Right cardiac atrium (tissue), 5 donors: Measurements from ENCODE around the gene CRTAC1. TPM values are rescaled to one million over a fixed set of nuclear protein-coding genes. Genes with fewer than 3 reads are reported as not detected.

Experiments
- ATAC-seq, 2 donors: fragments of 200-7000 bp; cut with Tn5 transposase; one replicate each; pipeline versions ENCODE4 v1.8.0 to v1.9.1; 2020; ENCODE audit warnings: moderate library complexity in 2 of 2, mild to moderate bottlenecking in 1 of 2
- DNase-seq, 3 donors: peaks; one replicate each; pipeline ENCODE4 v3.0.0-alpha.2; 2020
- H3K27ac ChIP-seq: one replicate; pipeline ENCODE4 v1.5.1; 2013; ENCODE audit warnings: mild to moderate bottlenecking, low read length, control low read depth, moderate library complexity
- H3K27me3 ChIP-seq: one replicate; pipeline ENCODE4 v1.6.1; 2013; ENCODE audit not compliant: control insufficient read depth, insufficient read depth
- H3K4me1 ChIP-seq: one replicate; pipeline ENCODE4 v1.6.1; 2013; ENCODE audit warnings: low read length; ENCODE audit not compliant: control insufficient read depth, insufficient read depth
- H3K4me3 ChIP-seq: one replicate; pipeline ENCODE4 v1.5.1; 2013; ENCODE audit warnings: low read length, control low read depth
- H3K9me3 ChIP-seq: one replicate; pipeline ENCODE4 v1.6.1; 2013; ENCODE audit warnings: low read length; ENCODE audit not compliant: control insufficient read depth
- WGBS: extraction: QIAGEN DNeasy Blood & Tissue Kit; methylation state at CpG from one replicate; pipeline ENCODE4 v1.1.7; 2013; 5-methylcytosine and 5-hydroxymethylcytosine counted together
- intact Hi-C, 4 donors: fragments of 100-400 bp; cut with DNase I; formaldehyde crosslinking; loops; one replicate each; pipeline versions ENCODE4 v1.11.0 to v1.14.0; 2022 to 2023
- polyA plus RNA-seq: library from polyadenylated mRNA; stranded (reverse); fragments of 200-250 nt; gene quantifications from one replicate; pipeline ENCODE4 v1.2.3, GENCODE V29; 2013
- total RNA-seq, 4 donors: library from RNA; stranded (reverse); fragmentation: NEBNext Ultra II Directional; extraction: Animal tissue kit (Norgen Biotek cat#: 25700); gene quantifications; one replicate each; pipeline ENCODE4 v1.2.1, GENCODE V29; 2021
- donor health status: healthy with polysubstance abuse.
- donor health status: DM: no; HTN: yes; CAD: no.
- donor health status: DM: no; HTN: no; CAD: no.
- donor health status: DM: no; HTN: yes; CAD: no; lungs with severe emphysema.
- donor health status: DM: yes; HTN: yes; CAD: no.

Gene CRTAC1
- total and polyA plus RNA-seq, 5 donors, result 7.3 to 38.2 (median 12.9) TPM

DNA sequence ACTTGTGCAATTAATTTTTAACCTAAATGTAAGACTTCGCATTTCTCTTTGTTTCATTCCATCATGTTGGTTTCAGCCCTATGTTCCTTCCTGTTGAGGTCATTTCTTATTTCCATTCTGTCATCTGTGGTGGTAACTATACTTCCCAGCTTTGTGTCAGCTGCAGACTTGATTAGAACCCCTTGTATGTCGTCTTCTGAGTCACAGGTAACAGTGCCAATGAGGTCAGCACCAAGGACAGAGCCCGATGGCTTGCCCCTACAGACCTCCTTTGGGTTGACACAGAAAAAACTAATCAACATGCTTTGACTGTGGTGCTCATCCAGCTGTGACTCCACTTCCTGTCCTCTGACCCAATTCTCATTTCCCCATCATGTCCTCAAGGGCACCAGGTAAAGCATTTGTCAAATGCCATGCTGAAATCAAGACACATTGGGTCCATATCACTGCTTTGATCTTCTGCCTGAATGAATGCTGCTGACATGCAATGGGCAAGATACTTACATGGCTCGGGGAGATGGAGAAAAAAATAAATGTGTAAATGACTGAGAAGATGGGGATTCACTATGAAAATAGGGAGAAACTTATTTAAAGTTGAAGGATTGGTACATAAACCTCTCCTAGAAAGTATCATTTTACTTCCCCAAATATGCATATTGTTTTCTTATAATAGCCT, 25.6 kb upstream of the CRTAC1 start:
- no peaks in the 10 kb centered on the region for H3K27me3 ChIP-seq
- no peak overlapping the region for H3K4me3 ChIP-seq
- ATAC-seq (no peak), DNase-seq (peak in 1 of 3 donors; percentile 40)
- no peaks in the 10 kb centered on the region for H3K9me3 ChIP-seq
- 43% methylated on average over 4 of the region's 4 CpGs for WGBS
- no peak overlapping the region for H3K27ac ChIP-seq
- no peaks in the 10 kb centered on the region for H3K4me1 ChIP-seq
- intact Hi-C loops, result no loop called here

DNA sequence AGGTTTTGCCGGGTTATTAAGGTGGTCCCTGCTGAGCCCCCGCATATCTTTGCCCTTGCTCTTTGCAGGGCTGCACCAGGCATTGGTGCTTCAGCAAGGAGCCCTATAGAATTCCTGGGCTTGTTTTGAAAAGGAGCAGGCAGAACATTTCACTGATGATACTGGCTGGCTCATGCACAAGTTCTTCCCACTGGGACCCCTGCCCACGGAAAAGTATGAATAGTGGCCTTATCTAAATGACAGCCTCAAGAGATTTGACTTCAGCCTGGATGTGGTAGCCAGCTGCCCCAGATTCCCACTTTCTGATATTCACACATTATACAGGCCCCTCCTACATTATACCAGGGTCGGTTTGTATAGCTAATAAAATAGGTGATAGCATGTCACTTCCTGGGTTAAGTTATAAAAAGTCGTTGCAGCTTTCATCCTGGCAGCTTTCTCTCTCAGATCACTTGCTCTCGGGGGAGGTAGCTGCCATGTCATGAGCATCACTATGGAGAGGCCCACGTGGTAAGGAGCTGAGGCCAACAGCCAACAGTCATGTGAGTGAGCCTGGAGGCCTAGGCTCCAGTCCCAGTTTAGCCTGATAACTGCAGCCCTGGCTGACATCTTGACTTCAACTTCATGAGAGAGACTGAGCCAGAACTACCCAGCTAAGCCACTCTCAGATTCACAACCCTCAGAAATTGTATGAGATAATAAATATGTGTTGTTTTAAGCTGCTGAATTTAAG, 16.8 kb upstream of the CRTAC1 start:
- peak overlapping the region; percentile 81 for H3K27ac ChIP-seq
- H3K4me3 ChIP-seq, result no peak overlapping the region
- H3K4me1 ChIP-seq, result peaks cover 3% of the 10 kb centered on the region
- ATAC-seq (peak; percentile 92 to 93), DNase-seq (peak; percentile 68 to 89 (median 87))
- no peaks in the 10 kb centered on the region for H3K9me3 ChIP-seq
- intact Hi-C loops, result loop anchor here in 2 of 4 donors (10.0 kb wide), 2 partner anchors 282 to 292 kb away; no protein-coding TSS in a partner anchor
- H3K27me3 ChIP-seq, result no peaks in the 10 kb centered on the region
- WGBS, result 25% methylated on average over 7 of the region's 7 CpGs

DNA sequence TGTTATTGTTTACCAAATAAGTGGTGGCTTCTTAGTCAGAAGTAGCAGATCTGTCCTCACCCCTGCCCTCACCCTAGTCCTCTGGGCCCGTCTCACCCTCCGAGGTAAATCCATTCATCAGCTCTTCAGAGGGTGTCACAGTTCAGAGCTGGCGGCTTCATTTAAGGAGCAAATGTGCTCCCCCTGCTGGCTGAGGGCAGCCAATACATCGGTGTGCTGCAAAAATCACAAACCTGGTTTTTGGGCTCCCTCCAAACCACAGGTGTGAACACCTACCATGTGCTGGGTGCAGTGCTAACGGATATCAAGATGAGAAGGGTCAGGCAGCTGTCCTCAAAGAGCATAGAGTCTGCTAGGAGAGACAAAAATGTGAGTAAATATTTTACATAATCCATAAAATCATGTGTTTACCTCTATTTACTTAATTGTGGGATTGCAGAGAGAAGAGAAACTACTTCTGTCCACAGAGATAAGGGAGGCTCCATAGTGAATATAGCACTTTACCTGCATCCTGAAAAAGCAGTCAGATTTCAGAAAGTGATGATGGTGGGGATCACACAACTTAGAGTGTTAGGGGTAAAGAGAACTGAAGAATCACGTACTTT, 15.5 kb upstream of the CRTAC1 start:
- Histone ChIP-seq H3K27me3 (no peaks in the 10 kb centered on the region), H3K4me3 (no peak overlapping the region), H3K9me3 (no peaks in the 10 kb centered on the region), H3K27ac (no peak overlapping the region), H3K4me1 (peaks cover 3% of the 10 kb centered on the region)
- 22% methylated on average over 6 of the region's 6 CpGs for WGBS
- ATAC-seq (peak; percentile 41 to 63), DNase-seq (peak; percentile 30 to 64 (median 61))
- intact Hi-C loops, result loop anchor here in 2 of 4 donors (10.0 kb wide), 2 partner anchors 281 to 291 kb away; no protein-coding TSS in a partner anchor

DNA sequence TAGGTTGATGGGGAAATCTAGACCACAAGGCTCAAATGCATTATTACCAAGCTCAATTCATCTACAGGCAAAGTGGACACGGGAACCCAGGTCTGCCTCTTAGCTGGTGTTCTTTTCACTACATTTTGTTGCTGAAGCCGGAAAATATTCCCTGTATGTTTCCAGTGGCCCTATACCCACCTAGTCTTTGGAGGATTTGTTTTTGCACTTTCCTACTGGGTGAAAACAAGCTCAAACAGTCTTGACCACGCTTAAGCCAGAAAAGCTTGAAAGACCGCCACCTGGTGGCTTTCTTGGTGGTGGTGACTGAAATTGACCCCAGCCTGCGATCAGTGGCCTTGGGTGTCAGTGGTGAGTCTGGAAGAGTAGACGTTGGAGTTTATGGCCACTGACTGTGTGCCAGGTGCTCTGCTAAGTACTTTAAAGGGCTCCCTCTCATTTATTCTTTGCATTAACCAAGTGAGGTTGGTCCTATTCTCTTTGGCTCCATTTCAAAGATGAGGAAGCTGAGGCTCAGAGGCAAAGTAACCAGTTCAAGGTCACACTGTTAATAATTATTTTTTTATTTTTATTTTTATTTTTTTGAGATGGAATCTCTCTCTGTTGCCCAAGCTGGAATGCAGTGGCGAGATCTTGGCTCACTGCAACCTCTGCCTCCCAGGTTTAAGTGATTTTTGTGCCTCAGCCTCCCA, 11.1 kb upstream of the CRTAC1 start:
- DNase-seq (peak; percentile 61 to 82 (median 78)), ATAC-seq (peak; percentile 40 to 62)
- Histone ChIP-seq H3K27me3 (no peaks in the 10 kb centered on the region), H3K27ac (no peak overlapping the region), H3K4me3 (no peak overlapping the region), H3K9me3 (no peaks in the 10 kb centered on the region), H3K4me1 (peaks cover 3% of the 10 kb centered on the region)
- intact Hi-C loops, result loop anchor here in 3 of 4 donors (2.0 to 10.0 kb wide), 5 partner anchors 119 to 287 kb away; no protein-coding TSS in a partner anchor
- WGBS, result 22% methylated on average over 7 of the region's 7 CpGs

DNA sequence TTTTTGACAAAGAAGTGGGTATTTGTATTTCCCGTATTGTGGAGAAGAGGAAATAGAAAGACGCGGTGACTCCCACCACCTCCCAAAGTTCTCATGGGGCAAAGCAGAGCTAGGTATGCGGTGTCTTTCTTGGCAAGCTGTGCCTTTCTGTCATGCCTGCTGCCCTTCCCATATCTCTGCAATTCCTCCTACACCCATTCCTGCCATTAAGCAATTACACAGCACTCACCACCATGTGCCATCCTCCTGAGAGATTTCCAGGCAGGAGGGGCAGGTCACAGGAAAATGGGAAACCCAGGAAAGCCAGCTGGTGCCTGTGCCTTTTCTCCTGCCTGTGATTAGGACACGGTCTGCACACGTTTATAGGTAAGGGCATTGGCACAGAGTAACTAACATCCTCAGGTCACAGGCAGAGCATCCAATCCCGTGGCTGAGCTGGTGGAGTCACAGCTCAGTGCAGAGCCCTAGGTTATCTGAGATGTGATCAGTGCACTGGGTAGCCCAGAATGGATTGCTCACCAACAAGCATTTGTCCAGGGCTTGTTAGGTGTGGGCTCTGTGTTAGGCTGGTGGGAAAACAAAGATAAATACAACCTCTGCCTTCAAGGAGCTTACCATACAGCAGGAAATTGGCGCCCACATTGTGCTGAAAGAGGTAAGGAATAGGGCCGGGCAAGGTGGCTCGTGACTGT, 9.4 kb upstream of the CRTAC1 start:
- intact Hi-C loops, result loop anchor here in 3 of 4 donors (2.0 to 10.0 kb wide), 5 partner anchors 118 to 285 kb away; no protein-coding TSS in a partner anchor
- Histone ChIP-seq H3K27ac (no peak overlapping the region), H3K9me3 (no peaks in the 10 kb centered on the region), H3K4me1 (peaks cover 3% of the 10 kb centered on the region), H3K4me3 (no peak overlapping the region), H3K27me3 (no peaks in the 10 kb centered on the region)
- DNase-seq (no peak), ATAC-seq (peak; percentile 48 to 49)
- WGBS, result 59% methylated on average over 10 of the region's 10 CpGs

DNA sequence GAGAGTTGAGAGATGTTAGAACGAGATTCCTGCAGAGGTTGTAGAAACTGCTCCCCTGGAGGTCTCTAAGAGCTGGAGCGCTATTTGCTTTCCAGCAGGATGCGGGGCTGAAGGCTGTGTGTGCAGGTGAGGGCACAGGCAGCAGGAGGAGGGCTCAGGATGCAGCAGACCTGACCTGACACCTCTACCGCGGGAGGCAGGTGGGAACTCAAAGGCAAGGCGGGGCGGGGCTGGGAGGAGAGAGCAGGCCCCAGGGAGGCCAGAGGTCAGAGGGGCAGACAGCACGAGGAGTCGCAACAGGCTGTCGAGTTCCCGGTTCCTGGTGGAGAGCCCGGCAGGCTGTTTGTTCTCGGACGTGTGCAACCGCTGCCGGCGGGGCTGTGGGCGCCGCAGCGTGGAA, 7.9 kb upstream of the CRTAC1 start:
- no peak for DNase-seq
- intact Hi-C loops, result no loop called here
- Histone ChIP-seq H3K9me3 (no peaks in the 10 kb centered on the region), H3K4me1 (no peaks in the 10 kb centered on the region), H3K4me3 (no peak overlapping the region), H3K27ac (no peak overlapping the region), H3K27me3 (no peaks in the 10 kb centered on the region)
- ATAC-seq, result no peak
- 19% methylated on average over 20 of the region's 20 CpGs for WGBS

DNA sequence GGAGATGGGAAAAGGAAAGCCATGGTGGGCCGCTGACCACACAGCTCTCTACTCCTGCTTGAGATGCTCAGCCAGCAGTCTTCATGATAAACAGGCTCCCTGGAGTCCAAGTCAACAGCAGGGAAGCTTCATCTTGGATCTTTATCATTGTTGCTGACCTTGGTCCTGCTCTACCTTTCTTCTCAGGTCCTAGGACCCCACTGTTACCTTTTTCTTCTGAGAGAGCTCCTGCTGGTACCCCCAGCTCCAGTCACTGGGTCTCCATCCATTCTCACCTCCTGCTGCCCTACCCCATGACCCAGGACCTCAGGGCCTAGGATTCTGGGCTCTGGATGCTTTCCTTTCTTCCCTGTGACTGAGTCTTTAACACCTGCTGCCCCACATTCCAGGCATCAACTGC, 5.2 kb upstream of the CRTAC1 start:
- intact Hi-C loops, result no loop called here
- DNase-seq (no peak), ATAC-seq (no peak)
- no peaks in the 10 kb centered on the region for H3K9me3 ChIP-seq
- WGBS, result 23% methylated on average over 1 of the region's 1 CpG
- H3K27ac ChIP-seq, result no peak overlapping the region
- H3K27me3 ChIP-seq, result no peaks in the 10 kb centered on the region
- H3K4me1 ChIP-seq, result no peaks in the 10 kb centered on the region
- H3K4me3 ChIP-seq, result no peak overlapping the region

DNA sequence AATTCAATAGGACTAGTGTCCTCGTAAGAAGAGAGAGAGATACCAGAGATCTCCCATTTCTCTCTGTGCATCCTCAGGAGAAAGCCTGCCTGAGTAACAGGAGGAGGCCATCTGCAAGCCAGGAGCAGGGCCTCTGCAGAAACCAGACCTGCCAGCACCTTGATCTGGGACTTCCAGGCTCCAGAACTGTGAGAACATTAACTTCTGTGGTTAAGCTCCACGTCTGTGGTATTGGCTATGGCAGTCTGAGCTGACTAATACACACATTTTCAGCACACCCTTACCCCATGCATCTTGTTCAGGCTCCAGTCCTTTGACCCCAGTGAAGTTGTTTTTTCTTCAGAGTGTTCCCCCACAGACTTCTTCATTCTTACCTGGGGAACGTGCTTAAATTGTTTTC, 3.1 kb upstream of the CRTAC1 start:
- no peak for DNase-seq
- 45% methylated on average over 3 of the region's 3 CpGs for WGBS
- Histone ChIP-seq H3K4me3 (no peak overlapping the region), H3K27ac (no peak overlapping the region), H3K9me3 (no peaks in the 10 kb centered on the region), H3K4me1 (no peaks in the 10 kb centered on the region), H3K27me3 (no peaks in the 10 kb centered on the region)
- ATAC-seq, result no peak
- intact Hi-C loops, result loop anchor here in 1 of 4 donors (5.0 kb wide), 1 partner anchor 116 kb away; no protein-coding TSS in a partner anchor

DNA sequence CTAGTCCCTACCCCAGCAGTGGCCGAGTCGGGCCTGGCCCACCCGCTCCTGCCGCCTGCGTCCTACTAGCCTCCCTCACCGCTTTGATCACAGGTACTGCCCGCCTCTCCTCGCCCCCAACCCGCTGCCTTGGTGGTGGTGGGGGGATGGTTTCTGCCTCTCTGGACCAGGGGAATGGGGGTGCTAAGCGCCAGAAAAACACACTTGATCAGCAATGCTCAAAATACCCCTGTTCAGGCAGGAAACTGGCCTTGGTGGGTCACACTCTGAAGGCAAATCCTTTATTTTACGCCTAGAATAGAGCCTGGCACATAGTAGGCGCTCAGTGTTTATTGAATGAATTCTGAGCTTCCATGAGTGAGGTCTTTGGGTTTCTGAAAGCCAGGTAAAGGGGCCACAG, 1.0 kb upstream of the CRTAC1 start:
- peak in 1 of 3 donors; percentile 56 for DNase-seq
- Histone ChIP-seq H3K27me3 (no peaks in the 10 kb centered on the region), H3K27ac (no peak overlapping the region), H3K9me3 (no peaks in the 10 kb centered on the region), H3K4me1 (no peaks in the 10 kb centered on the region), H3K4me3 (no peak overlapping the region)
- WGBS, result 33% methylated on average over 12 of the region's 12 CpGs
- no peak for ATAC-seq
- intact Hi-C loops, result loop anchor here in 1 of 4 donors (5.0 kb wide), 1 partner anchor 114 kb away; no protein-coding TSS in a partner anchor

DNA sequence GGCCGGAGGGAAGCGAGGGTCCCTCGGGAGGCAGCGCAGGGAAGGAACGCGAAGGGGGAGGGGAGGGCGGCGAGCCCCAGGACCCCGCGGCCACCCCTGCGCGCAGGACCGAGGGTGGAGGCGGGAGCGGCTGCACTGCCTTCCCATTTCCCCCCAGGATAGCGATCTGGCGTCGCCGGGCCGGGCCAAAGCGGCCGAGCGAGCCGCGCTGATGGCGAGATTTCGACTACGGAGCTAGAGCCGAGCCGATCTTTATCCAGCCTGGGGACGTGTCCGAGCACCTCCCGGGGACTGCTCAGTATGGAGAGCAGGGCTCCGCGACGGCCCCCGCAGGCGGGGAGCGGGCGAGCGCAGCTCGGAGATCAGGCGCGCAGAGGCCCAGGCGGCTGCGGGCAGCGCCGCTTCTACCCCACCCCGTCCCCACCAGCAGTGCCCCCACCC, 590 bp upstream of the CRTAC1 start:
- H3K4me3 ChIP-seq, result peak overlapping the region; percentile 47
- intact Hi-C loops, result loop anchor here in 1 of 4 donors (5.0 kb wide), 1 partner anchor 114 kb away; no protein-coding TSS in a partner anchor
- H3K4me1 ChIP-seq, result no peaks in the 10 kb centered on the region
- H3K27ac ChIP-seq, result no peak overlapping the region
- 1% methylated on average over 49 of the region's 49 CpGs for WGBS
- DNase-seq, result peak; percentile 17 to 59 (median 46)
- H3K27me3 ChIP-seq, result no peaks in the 10 kb centered on the region
- peak; percentile 36 to 42 for ATAC-seq
- H3K9me3 ChIP-seq, result no peaks in the 10 kb centered on the region
